ENCODE measurements around the gene EDEM3.

Gene EDEM3

GRCh38 chr1:184673305-184673704 lies 81.4 kb downstream of the EDEM3 start:
- DNase-seq = no peak

- DNase-seq = peak in 8 of 56 donors; percentile 12 to 36 (median 24)
Observed at GRCh38 chr1:184672013-184672726, 82.5 kb downstream of the EDEM3 start.

DNA sequence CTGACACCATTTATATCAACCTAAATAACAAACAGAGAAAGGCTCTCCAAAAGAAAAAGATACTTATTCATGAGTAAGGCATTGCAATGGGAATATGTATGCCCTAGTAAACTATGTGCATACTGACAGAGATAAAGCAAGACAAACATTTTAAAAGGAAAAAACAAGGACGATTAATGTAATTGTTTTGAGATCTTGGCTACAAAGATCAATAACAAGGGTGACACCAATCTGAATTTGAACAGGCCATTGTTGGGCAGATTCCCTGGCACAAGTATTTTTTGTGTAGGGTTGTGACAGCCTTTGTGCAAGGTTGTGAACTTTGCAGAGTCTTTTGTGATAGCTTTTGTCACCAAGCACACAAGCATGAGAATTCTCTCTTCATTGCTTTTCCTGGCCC lies 85.3 kb downstream of the EDEM3 start:
- no peak for DNase-seq

- no peak for DNase-seq
Observed at GRCh38 chr1:184665360-184665759, 89.3 kb downstream of the EDEM3 start.

GRCh38 chr1:184664661-184665060 lies 90.0 kb downstream of the EDEM3 start:
- DNase-seq = peak in 5 of 56 donors; percentile 47 to 59 (median 54)

DNA sequence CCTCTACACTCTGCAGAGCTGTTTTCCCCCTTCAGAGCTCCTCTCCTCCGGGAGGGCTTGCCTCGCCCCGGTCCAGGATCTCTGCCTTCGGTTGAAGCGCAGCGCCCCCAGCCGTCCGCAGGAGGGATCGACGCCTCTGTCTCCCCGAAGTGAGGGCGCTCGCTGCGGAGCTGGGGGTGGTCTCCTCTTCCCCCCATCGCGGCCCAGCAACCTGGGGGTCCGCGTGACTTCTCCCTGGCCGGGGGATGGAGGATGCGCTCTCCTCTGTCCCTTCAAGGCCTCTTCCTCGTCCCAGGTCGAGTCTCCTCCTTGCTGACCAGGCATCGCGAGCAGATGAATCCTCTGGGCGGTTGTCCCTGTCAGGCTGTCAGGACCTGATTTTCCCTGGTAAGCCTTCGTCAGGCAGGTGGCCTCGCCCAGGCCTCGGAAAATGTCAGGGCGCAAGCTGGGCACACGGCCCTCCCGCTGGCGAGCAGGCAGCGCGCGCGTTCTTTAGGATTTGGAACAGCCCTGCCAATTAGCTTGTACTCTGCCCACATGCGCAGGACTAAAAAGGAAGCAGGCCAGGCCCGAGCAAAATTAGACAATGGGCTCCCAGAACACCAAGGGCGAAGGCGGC lies 90.5 kb downstream of the EDEM3 start:
- DNase-seq = peak in 53 of 56 donors; percentile 16 to 82 (median 59)

GRCh38 chr1:184661801-184662200 lies 92.9 kb downstream of the EDEM3 start:
- DNase-seq = no peak

DNA sequence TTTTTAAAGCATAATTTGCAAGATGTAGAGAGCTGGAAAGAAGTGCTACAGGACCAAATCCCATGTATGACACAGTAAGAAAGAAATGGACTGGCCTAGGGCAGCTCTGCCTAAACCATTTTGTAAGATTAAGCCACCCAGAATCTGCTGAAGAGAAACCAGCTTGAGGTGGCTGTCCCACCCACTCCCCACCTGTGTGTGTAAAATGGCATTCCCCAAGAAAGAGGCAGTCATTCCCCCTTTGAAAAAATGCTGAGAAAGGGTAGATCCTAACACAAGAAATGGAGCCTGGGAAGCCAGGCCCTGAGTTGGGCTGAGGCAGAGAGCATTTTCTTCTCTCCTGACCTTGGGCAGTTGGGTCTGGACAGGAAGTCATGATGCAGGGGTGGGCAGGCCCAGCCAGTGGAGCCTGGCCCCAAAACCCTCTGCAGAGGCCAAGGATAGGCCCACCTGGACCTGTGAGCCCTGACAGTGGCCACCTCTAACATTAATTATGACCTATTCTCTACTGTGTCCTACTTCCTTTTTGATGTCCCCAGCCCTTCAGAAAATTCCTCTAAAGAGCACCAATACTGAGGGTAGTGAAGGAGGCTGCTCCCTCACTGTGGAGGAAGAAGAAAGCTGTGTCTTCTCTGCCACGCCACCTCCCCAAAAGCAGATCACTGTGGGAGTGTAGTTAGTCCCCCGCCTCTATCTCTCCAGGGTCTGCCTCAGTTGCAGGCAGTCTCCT lies 94.0 kb downstream of the EDEM3 start:
- DNase-seq = no peak

DNA sequence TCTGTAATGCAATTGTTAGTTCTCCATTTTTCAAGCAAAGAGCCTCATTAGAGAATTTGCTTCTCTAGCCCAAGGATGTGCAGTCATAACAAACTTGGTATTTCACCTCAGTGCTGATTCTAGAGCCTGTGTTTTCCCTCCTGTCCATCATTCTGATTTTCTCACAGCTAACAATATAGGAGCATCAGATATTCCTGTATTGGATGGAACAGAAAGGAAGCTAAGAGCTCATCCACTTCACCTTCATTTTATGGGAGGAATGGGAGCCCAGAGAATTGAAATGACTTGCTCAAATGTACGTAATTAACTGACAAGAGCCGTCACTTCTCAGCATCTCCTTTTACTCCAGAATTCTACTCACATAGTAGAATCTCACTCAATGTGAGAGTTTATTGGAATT lies 96.6 kb downstream of the EDEM3 start:
- no peak for DNase-seq

GRCh38 chr1:184656221-184656620 lies 98.4 kb downstream of the EDEM3 start:
- no peak for DNase-seq

DNA sequence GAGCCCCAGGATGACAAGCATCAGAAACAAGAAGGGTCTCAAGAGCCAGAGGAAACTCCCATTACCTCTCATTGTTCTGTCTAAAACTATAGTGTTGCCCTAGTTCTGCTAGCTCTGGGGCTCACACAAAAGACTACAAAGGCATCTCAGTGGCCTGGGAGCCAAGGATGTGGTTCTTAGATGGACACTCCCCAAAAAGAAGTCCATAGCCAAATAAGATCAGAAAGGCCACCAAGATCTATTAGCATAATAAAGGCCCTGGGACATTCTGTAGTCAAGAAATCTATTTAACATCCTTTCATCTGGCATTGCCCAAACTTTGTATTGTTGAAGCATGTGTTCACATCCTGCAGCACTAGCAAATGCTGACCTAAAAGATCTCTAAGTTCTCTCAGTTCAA lies 99.5 kb downstream of the EDEM3 start:
- DNase-seq = no peak

DNA sequence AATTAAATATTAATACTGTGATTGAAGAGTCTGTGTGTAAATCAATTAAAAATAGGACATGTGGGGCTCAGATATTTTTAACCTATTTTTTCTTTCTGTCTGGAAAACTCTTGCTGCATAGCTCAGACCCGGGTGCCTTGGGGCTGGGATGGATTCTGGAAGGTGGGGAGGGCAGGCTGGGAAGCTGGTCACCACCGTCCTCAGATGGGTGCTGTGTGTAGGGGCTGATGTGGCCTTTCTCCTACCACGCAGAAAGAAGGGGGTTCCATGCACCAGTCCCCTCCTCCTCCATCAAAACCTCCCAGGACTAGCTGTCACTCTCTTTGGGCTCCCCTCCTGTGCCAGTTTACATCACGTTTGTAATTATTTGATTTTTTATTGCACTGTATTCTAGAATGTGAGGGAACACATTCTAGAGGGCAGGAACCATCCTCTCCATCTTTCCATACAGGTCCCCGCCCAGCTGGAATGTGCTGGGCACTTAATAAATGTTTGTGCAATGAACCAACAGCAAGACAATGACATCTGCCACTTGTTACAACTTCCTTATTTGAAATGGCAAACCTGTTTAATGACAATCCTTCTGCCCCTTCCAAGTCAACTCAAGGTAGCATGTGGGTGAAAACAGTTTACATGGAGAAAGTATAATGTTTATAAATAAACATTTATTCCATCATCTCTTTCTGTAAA lies 104.3 kb downstream of the EDEM3 start:
- no peak for DNase-seq

DNA sequence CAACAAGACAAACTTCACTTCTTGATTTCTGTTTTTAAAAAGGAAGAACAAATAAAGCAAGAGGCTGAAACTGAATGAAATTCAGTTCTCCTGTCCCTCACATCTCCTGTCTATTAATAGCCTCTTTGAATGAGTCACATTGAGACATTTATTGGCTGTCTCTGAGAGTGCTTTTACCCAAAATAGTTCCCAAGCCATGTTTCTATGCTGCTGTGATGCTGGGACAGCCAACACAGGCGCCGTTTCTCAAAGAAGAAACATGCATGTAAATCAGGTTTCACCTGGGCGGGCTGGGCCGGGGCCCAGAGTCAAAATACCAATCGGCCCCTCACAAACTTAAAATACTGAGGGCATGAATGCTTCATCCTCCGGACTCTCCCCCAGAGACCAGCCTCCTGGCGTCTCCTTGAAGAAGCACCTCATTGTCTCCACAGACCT lies 105.2 kb downstream of the EDEM3 start:
- no peak for DNase-seq

GRCh38 chr1:184648856-184649201 lies 105.8 kb downstream of the EDEM3 start:
- DNase-seq = no peak

DNA sequence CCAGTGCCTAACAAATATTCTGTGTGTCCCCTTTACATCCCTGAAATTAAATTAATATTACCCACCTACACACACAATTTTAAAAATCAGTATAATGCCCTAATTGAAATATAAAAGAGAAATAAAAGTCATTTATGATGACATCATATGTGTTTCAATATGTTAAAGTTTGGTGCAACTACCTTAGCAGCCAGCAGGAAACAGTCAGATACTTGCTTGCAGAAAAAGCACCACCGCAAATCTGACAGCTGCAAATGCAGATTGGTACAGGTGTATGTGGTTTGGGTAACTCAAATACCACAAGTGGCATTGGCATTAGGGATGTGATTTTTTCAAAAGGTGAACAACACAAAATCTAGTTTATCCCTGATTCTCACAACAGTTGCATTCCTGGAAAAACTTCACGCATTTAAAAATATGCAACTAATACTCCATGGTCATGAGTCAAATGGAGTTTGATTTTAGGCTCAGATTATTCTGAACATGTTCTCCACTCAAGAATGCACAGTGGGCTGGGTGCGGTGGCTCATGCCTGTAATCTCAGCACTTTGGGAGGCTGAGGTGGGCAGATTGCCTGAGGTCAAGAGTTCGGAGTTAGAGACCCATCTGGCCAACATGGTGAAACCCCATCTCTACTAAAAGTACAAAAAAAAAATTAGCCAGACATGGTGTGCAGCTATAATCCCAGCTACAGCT lies 106.3 kb downstream of the EDEM3 start:
- DNase-seq = no peak

DNA sequence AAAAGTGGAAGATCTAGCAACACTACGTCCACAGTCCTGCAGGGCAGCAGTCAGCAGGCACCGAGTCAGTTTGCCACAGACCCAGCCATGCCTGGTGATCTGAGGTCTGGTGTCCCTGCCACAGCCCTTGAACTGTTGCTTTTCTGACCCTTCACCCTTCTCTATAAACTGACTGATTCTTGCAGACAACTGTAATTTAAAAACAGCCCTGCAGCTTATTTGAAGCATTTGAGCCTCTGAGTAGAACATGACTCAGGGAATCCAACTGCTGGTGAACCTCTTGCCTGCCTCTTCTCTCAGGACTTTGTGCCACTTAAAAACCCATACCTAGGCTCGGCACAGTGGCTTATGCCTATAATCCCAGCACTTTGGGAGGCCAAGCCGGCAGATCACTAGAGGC lies 107.2 kb downstream of the EDEM3 start:
- DNase-seq = no peak

GRCh38 chr1:184646824-184647223 lies 107.8 kb downstream of the EDEM3 start:
- no peak for DNase-seq

DNA sequence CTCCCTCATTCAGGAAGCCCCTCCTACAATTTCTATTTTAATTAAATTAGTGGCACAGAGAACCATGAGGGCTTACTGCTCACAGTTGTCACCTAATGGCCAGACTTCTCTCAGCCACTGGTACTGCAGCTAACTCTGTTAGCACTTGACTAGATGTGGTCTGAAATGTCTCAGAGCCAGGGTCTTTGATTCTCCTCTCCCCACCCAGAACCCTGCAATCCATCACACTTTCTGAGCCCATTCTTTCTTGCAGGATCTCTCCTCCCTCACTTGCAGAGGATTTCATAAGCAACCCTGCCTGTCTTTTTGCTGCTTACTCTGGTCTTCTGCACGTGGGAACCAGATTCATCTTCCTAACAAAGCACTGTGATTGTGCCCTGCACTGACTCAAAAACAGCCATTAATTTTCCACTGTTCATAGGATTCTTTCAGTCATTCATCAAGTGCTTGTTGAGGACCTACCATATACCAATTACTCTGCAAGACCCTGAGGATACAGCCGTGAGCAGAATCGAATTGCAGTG lies 108.4 kb downstream of the EDEM3 start:
- no peak for DNase-seq

DNA sequence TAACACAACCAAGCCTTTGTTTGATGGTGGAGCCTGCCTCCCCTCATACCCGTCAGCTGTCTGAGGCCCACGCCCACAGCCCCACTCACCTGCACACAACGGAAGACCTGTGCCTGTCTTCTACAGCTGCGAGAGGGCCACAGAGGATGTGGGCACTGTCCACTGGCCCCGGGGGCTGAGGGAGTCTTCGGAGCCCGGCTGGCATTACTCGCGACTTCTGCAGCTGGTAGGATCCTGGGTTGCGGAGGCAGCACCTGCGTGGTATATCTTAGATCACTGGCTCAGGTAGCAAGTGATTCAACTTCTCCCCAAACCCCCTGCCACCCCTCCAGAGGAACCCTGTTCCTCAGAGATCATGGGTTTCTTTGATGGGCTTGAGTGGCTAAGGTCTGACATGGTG lies 109.9 kb downstream of the EDEM3 start:
- DNase-seq = no peak

DNA sequence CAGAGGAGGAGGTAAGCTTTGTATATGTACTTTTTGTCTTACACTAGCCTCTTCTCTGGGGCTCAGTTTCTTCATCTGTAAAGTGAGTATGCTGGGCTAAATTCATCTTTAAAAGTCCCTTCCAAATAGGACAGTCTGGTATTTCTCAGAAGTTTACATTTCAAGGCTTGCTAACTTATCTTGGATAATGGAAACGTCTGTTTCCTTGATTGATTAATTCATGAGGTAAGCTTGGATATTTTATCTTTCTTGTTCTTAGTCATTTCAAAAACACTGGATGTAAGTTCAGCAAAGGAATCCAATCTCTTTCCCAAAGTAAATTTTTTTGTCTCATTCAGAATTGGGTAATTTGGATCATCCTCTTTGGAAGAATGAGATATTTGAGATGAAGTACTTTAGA lies 111.0 kb downstream of the EDEM3 start:
- DNase-seq = no peak

GRCh38 chr1:184641894-184642293 lies 112.8 kb downstream of the EDEM3 start:
- DNase-seq = no peak

Data from nucleus accumbens (tissue), 56 donors.